Ovary (tissue), 9 donors: ENCODE results near the gene TCF4. TPM values are rescaled to one million over a fixed set of nuclear protein-coding genes. Genes with fewer than 3 reads are reported as not detected.

Experiments used
- DNase-seq, 5 donors: peaks; one replicate each; pipeline ENCODE4 v3.0.0-alpha.2; 2019 to 2020
- H3K27ac ChIP-seq, 2 donors: fragments of 200-600 bp; one replicate each; pipeline versions ENCODE4 v1.5.1 to v1.8.0; 2019 to 2022
- H3K27me3 ChIP-seq: fragments of 200-600 bp; one replicate; pipeline ENCODE4 v1.8.0; 2022
- H3K36me3 ChIP-seq: fragments of 200-600 bp; sonication (generic); one replicate; pipeline ENCODE4 v1.5.1; 2019
- H3K4me1 ChIP-seq: one replicate; pipeline ENCODE4 v1.8.1; 2013; ENCODE audit warnings: mild to moderate bottlenecking, moderate library complexity; ENCODE audit not compliant: insufficient read depth
- H3K4me3 ChIP-seq: fragments of 200-600 bp; sonication (generic); one replicate; pipeline ENCODE4 v1.5.1; 2017
- H3K9me3 ChIP-seq, 2 donors: fragments of 200-600 bp in 1 of 2; sonication (generic) in 1 of 2; one replicate each; pipeline versions ENCODE4 v1.5.1 to v1.8.1; 2013 to 2019; ENCODE audit warnings: mild to moderate bottlenecking in 1 of 2, moderate library complexity in 1 of 2
- CTCF ChIP-seq, 3 donors: fragments of 450-650 bp in 2 of 3; fragments of 200-600 bp in 1 of 3; IDR thresholded peaks; one replicate each; pipeline versions ENCODE4 v1.5.1 to v1.8.0; 2016 to 2022; ENCODE audit warnings: antibody characterized with exemption in 3 of 3, mild to moderate bottlenecking in 1 of 3
- EP300 ChIP-seq: sonication (generic); formaldehyde crosslinking; IDR thresholded peaks from one replicate; pipeline ENCODE4 v1.6.1; 2017; ENCODE audit warnings: antibody characterized with exemption
- POLR2A ChIP-seq: fragments of 450-650 bp; IDR thresholded peaks from one replicate; pipeline ENCODE4 v1.6.1; 2017; ENCODE audit warnings: antibody characterized with exemption, mild to moderate bottlenecking, moderate library complexity
- WGBS, 3 donors: extraction: QIAGEN DNeasy Blood & Tissue Kit in 1 of 3; methylation state at CpG; one replicate each; pipeline versions ENCODE4 v1.1.5 to v1.1.7; 2013 to 2017; 5-methylcytosine and 5-hydroxymethylcytosine counted together
- intact Hi-C, 4 donors: fragments of 100-400 bp; cut with DNase I; formaldehyde crosslinking; loops; one replicate each; pipeline versions ENCODE4 v1.11.0 to v1.15.1; 2022 to 2023
- polyA plus RNA-seq, 2 donors: library from polyadenylated mRNA; stranded (reverse); fragments of 200-250 nt in 1 of 2; fragments of 350-450 nt in 1 of 2; fragmentation: Illumina TruSeq in 1 of 2; extraction: RNeasy Lipid Tissue Mini Kit (QIAGEN cat#74804) in 1 of 2; gene quantifications; one replicate each; pipeline ENCODE4 v1.2.3, GENCODE V29; 2013 to 2014
- total RNA-seq, 7 donors: library from RNA; depleted of rRNA in 2 of 7; stranded (reverse); fragments of >200 nt in 2 of 7; fragmentation: NEBNext Ultra II Directional in 3 of 7; extraction: Animal tissue kit (Norgen Biotek cat#: 25700) in 3 of 7; gene quantifications; one replicate each; pipeline versions ENCODE4 v1.1.0 to v1.2.4, GENCODE V29; 2016 to 2023
- donor health status: DM: no; HTN: no; CAD: no; lungs with moderate emphysema.
- donor health status: DM: no; HTN: no; CAD: no.
- donor health status: Bipolar disorder and iron deficiency.
- donor health status: DM: yes; HTN: yes; CAD: no.
- donor health status: DM: no; HTN: no; CAD: no.
- donor health status: DM: yes; HTN: yes; CAD: no.

The TCF4 gene
- total and polyA plus RNA-seq, 9 donors: 36.5 to 131 (median 112) TPM

- Histone ChIP-seq H3K36me3 (no peaks in the 10 kb centered on the region), H3K9me3 (no peaks in the 10 kb centered on the region), H3K27me3 (no peaks in the 10 kb centered on the region), H3K4me3 (no peak overlapping the region), H3K4me1 (no peaks in the 10 kb centered on the region), H3K27ac (no peak overlapping the region)
- TF ChIP-seq EP300 (no peak), POLR2A (no peak), CTCF (IDR thresholded peaks at IDR 0.05) (no peak)
- 96 to 99% (median 96%) methylated on average over 4 of the region's 4 CpGs for WGBS, 3 donors
- DNase-seq: no peak
- intact Hi-C loops: no loop called here
Observed at GRCh38 chr18:55384115-55384514, 203.9 kb downstream of the TCF4 start.

GRCh38 chr18:55382277-55382805 lies 205.7 kb downstream of the TCF4 start:
- Histone ChIP-seq H3K4me3 (no peak overlapping the region), H3K36me3 (no peaks in the 10 kb centered on the region), H3K4me1 (no peaks in the 10 kb centered on the region), H3K9me3 (no peaks in the 10 kb centered on the region), H3K27ac (no peak overlapping the region), H3K27me3 (no peaks in the 10 kb centered on the region)
- WGBS, 3 donors: 96 to 97% (median 97%) methylated on average over 2 of the region's 2 CpGs
- TF ChIP-seq POLR2A: no peak
- no peak for TF ChIP-seq EP300
- no peak for TF ChIP-seq CTCF (IDR thresholded peaks at IDR 0.05)
- intact Hi-C loops: no loop called here
- no peak for DNase-seq

- no peaks in the 10 kb centered on the region for H3K4me1 ChIP-seq
- intact Hi-C loops: no loop called here
- TF ChIP-seq POLR2A: no peak
- H3K9me3 ChIP-seq: no peaks in the 10 kb centered on the region
- no peaks in the 10 kb centered on the region for H3K36me3 ChIP-seq
- H3K27me3 ChIP-seq: no peaks in the 10 kb centered on the region
- H3K4me3 ChIP-seq: no peak overlapping the region
- DNase-seq: no peak
- no peak overlapping the region for H3K27ac ChIP-seq
Observed at GRCh38 chr18:55381277-55381676, 206.7 kb downstream of the TCF4 start.

GRCh38 chr18:55380589-55380988 lies 207.4 kb downstream of the TCF4 start:
- Histone ChIP-seq H3K9me3 (no peaks in the 10 kb centered on the region), H3K4me3 (no peak overlapping the region), H3K27me3 (no peaks in the 10 kb centered on the region), H3K36me3 (no peaks in the 10 kb centered on the region), H3K27ac (no peak overlapping the region), H3K4me1 (no peaks in the 10 kb centered on the region)
- no peak for TF ChIP-seq POLR2A
- TF ChIP-seq CTCF (IDR thresholded peaks at IDR 0.05): no peak
- TF ChIP-seq EP300: no peak
- intact Hi-C loops: no loop called here
- WGBS, 3 donors: 96 to 97% (median 97%) methylated on average over 7 of the region's 7 CpGs
- no peak for DNase-seq

GRCh38 chr18:55376387-55376786 lies 211.6 kb downstream of the TCF4 start:
- H3K4me3 ChIP-seq: no peak overlapping the region
- H3K36me3 ChIP-seq: no peaks in the 10 kb centered on the region
- no peak overlapping the region for H3K27ac ChIP-seq
- H3K27me3 ChIP-seq: no peaks in the 10 kb centered on the region
- intact Hi-C loops: no loop called here
- no peaks in the 10 kb centered on the region for H3K9me3 ChIP-seq
- TF ChIP-seq CTCF (IDR thresholded peaks at IDR 0.05) (no peak), EP300 (no peak), POLR2A (no peak)
- no peak for DNase-seq
- whole genome bisulfite sequencing, 3 donors: 71 to 79% (median 76%) methylated on average over 2 of the region's 2 CpGs
- H3K4me1 ChIP-seq: no peaks in the 10 kb centered on the region
